ENCODE results near the gene CHCHD3.

The CHCHD3 gene

GRCh38 chr7:133081119-133081598 lies 731 bp downstream of the CHCHD3 start:
- H3K36me3 ChIP-seq (ENCODE audit: control insufficient read depth in 4 of 4, insufficient read depth in 4 of 4, low read length in 3 of 4), result peaks cover 0 to 18% (median 2%) of the 10 kb centered on the region in 4 experiments
- H3K27ac ChIP-seq (ENCODE audit: insufficient read depth in 1 of 2, low read depth in 1 of 2, low read length in 2 of 2, poor library complexity in 1 of 2, severe bottlenecking in 2 of 2), result peak overlapping the region; percentile 91 to 97
- ChIA-PET POLR2A (no interaction called here), CTCF (no interaction called here)
- 23% methylated on average over 8 of the region's 8 CpGs for WGBS (ENCODE audit: insufficient coverage)
- no peaks in the 10 kb centered on the region for H3K27me3 ChIP-seq (replicated peaks in 2 of 5; ENCODE audit: control insufficient read depth in 4 of 5, insufficient read depth in 5 of 5, low read length in 4 of 5)
- no peaks in the 10 kb centered on the region for H3K9me3 ChIP-seq (ENCODE audit: control extremely low read depth in 1 of 5, control insufficient read depth in 4 of 5, insufficient read depth in 2 of 5, low read depth in 1 of 5, low read length in 4 of 5)
- peaks cover 2 to 11% (median 7%) of the 10 kb centered on the region in 4 experiments for H3K4me1 ChIP-seq (ENCODE audit: control extremely low read depth in 1 of 4, control insufficient read depth in 4 of 4, insufficient read depth in 4 of 4, low read length in 3 of 4)
- DNase-seq, result peak in 2 of 3 donors; percentile 19 to 39
- H3K4me3 ChIP-seq (ENCODE audit: control insufficient read depth in 1 of 7, extremely low read depth in 1 of 7, insufficient read depth in 4 of 7, low read depth in 2 of 7, low read length in 6 of 7), result peak overlapping the region; percentile 87 to 99 (median 94)

GRCh38 chr7:133079296-133079695 lies 2.6 kb downstream of the CHCHD3 start:
- Histone ChIP-seq H3K9me3 (ENCODE audit: control extremely low read depth in 1 of 5, control insufficient read depth in 4 of 5, insufficient read depth in 2 of 5, low read depth in 1 of 5, low read length in 4 of 5) (no peaks in the 10 kb centered on the region), H3K4me1 (ENCODE audit: control extremely low read depth in 1 of 4, control insufficient read depth in 4 of 4, insufficient read depth in 4 of 4, low read length in 3 of 4) (peaks cover 2 to 11% (median 7%) of the 10 kb centered on the region in 4 experiments), H3K27ac (ENCODE audit: insufficient read depth in 1 of 2, low read depth in 1 of 2, low read length in 2 of 2, poor library complexity in 1 of 2, severe bottlenecking in 2 of 2) (no peak overlapping the region), H3K36me3 (ENCODE audit: control insufficient read depth in 4 of 4, insufficient read depth in 4 of 4, low read length in 3 of 4) (peaks cover 0 to 29% (median 2%) of the 10 kb centered on the region in 4 experiments), H3K27me3 (replicated peaks in 2 of 5; ENCODE audit: control insufficient read depth in 4 of 5, insufficient read depth in 5 of 5, low read length in 4 of 5) (no peaks in the 10 kb centered on the region), H3K4me3 (ENCODE audit: control insufficient read depth in 1 of 7, extremely low read depth in 1 of 7, insufficient read depth in 4 of 7, low read depth in 2 of 7, low read length in 6 of 7) (no peak overlapping the region)
- no peak for DNase-seq
- POLR2A ChIA-PET, result no interaction called here
- WGBS (ENCODE audit: insufficient coverage), result 100% methylated on average over 3 of the region's 5 CpGs
- CTCF ChIA-PET, result no interaction called here

- POLR2A ChIA-PET, result no interaction called here
These were observed 4.5 kb downstream of the CHCHD3 start for GRCh38 chr7:133077394-133077793.

GRCh38 chr7:133076142-133076541 lies 5.7 kb downstream of the CHCHD3 start:
- 94% methylated on average over 2 of the region's 2 CpGs for WGBS (ENCODE audit: insufficient coverage)

More at GRCh38 chr7:133077394-133077793, 4.5 kb downstream of the CHCHD3 start:
- Histone ChIP-seq H3K4me1 (ENCODE audit: control extremely low read depth in 1 of 4, control insufficient read depth in 4 of 4, insufficient read depth in 4 of 4, low read length in 3 of 4) (peaks cover 2 to 10% (median 7%) of the 10 kb centered on the region in 4 experiments), H3K9me3 (ENCODE audit: control extremely low read depth in 1 of 5, control insufficient read depth in 4 of 5, insufficient read depth in 2 of 5, low read depth in 1 of 5, low read length in 4 of 5) (no peaks in the 10 kb centered on the region), H3K27me3 (replicated peaks in 2 of 5; ENCODE audit: control insufficient read depth in 4 of 5, insufficient read depth in 5 of 5, low read length in 4 of 5) (no peaks in the 10 kb centered on the region), H3K27ac (ENCODE audit: insufficient read depth in 1 of 2, low read depth in 1 of 2, low read length in 2 of 2, poor library complexity in 1 of 2, severe bottlenecking in 2 of 2) (no peak overlapping the region), H3K4me3 (ENCODE audit: control insufficient read depth in 1 of 7, extremely low read depth in 1 of 7, insufficient read depth in 4 of 7, low read depth in 2 of 7, low read length in 6 of 7) (no peak overlapping the region), H3K36me3 (ENCODE audit: control insufficient read depth in 4 of 4, insufficient read depth in 4 of 4, low read length in 3 of 4) (peaks cover 0 to 33% (median 2%) of the 10 kb centered on the region in 4 experiments)
- DNase-seq, result no peak
- no CpG with 5 or more reads among the region's 4 CpGs for WGBS (ENCODE audit: insufficient coverage)
- CTCF ChIA-PET, result no interaction called here

GRCh38 chr7:133071506-133071905 lies 10.4 kb downstream of the CHCHD3 start:
- 100% methylated on average over 1 of the region's 2 CpGs for WGBS (ENCODE audit: insufficient coverage)
- no peak overlapping the region for H3K27ac ChIP-seq (ENCODE audit: insufficient read depth in 1 of 2, low read depth in 1 of 2, low read length in 2 of 2, poor library complexity in 1 of 2, severe bottlenecking in 2 of 2)
- CTCF ChIA-PET, result interaction anchor here (0.7 kb wide), 1 partner anchor 1272 kb away, joined by 3 read pairs; no protein-coding TSS in a partner anchor

More at GRCh38 chr7:133076142-133076541, 5.7 kb downstream of the CHCHD3 start:
- POLR2A ChIA-PET, result no interaction called here
- no peaks in the 10 kb centered on the region for H3K27me3 ChIP-seq (replicated peaks in 2 of 5; ENCODE audit: control insufficient read depth in 4 of 5, insufficient read depth in 5 of 5, low read length in 4 of 5)
- CTCF ChIA-PET, result no interaction called here
- H3K9me3 ChIP-seq (ENCODE audit: control extremely low read depth in 1 of 5, control insufficient read depth in 4 of 5, insufficient read depth in 2 of 5, low read depth in 1 of 5, low read length in 4 of 5), result no peaks in the 10 kb centered on the region
- H3K36me3 ChIP-seq (ENCODE audit: control insufficient read depth in 4 of 4, insufficient read depth in 4 of 4, low read length in 3 of 4), result peaks cover 0 to 33% (median 2%) of the 10 kb centered on the region in 4 experiments
- H3K4me3 ChIP-seq (ENCODE audit: control insufficient read depth in 1 of 7, extremely low read depth in 1 of 7, insufficient read depth in 4 of 7, low read depth in 2 of 7, low read length in 6 of 7), result no peak overlapping the region
- no peak for DNase-seq
- H3K4me1 ChIP-seq (ENCODE audit: control extremely low read depth in 1 of 4, control insufficient read depth in 4 of 4, insufficient read depth in 4 of 4, low read length in 3 of 4), result peaks cover 2 to 6% (median 4%) of the 10 kb centered on the region in 4 experiments
- no peak overlapping the region for H3K27ac ChIP-seq (ENCODE audit: insufficient read depth in 1 of 2, low read depth in 1 of 2, low read length in 2 of 2, poor library complexity in 1 of 2, severe bottlenecking in 2 of 2)

GRCh38 chr7:133070562-133070961 lies 11.3 kb downstream of the CHCHD3 start:
- no peak for DNase-seq
- Histone ChIP-seq H3K36me3 (ENCODE audit: control insufficient read depth in 4 of 4, insufficient read depth in 4 of 4, low read length in 3 of 4) (peaks cover 0 to 43% (median 14%) of the 10 kb centered on the region in 4 experiments), H3K9me3 (ENCODE audit: control extremely low read depth in 1 of 5, control insufficient read depth in 4 of 5, insufficient read depth in 2 of 5, low read depth in 1 of 5, low read length in 4 of 5) (no peaks in the 10 kb centered on the region), H3K4me3 (ENCODE audit: control insufficient read depth in 1 of 7, extremely low read depth in 1 of 7, insufficient read depth in 4 of 7, low read depth in 2 of 7, low read length in 6 of 7) (no peak overlapping the region), H3K27ac (ENCODE audit: insufficient read depth in 1 of 2, low read depth in 1 of 2, low read length in 2 of 2, poor library complexity in 1 of 2, severe bottlenecking in 2 of 2) (no peak overlapping the region), H3K4me1 (ENCODE audit: control extremely low read depth in 1 of 4, control insufficient read depth in 4 of 4, insufficient read depth in 4 of 4, low read length in 3 of 4) (no peaks in the 10 kb centered on the region), H3K27me3 (replicated peaks in 2 of 5; ENCODE audit: control insufficient read depth in 4 of 5, insufficient read depth in 5 of 5, low read length in 4 of 5) (no peaks in the 10 kb centered on the region)
- ChIA-PET CTCF (no interaction called here), POLR2A (interaction anchor here (1.5 kb wide), 1 partner anchor 13 kb away, joined by 3 read pairs; no protein-coding TSS in a partner anchor)
- no CpG with 5 or more reads among the region's 2 CpGs for WGBS (ENCODE audit: insufficient coverage)

More at GRCh38 chr7:133071506-133071905, 10.4 kb downstream of the CHCHD3 start:
- POLR2A ChIA-PET, result no interaction called here
- Histone ChIP-seq H3K4me1 (ENCODE audit: control extremely low read depth in 1 of 4, control insufficient read depth in 4 of 4, insufficient read depth in 4 of 4, low read length in 3 of 4) (no peaks in the 10 kb centered on the region), H3K9me3 (ENCODE audit: control extremely low read depth in 1 of 5, control insufficient read depth in 4 of 5, insufficient read depth in 2 of 5, low read depth in 1 of 5, low read length in 4 of 5) (no peaks in the 10 kb centered on the region), H3K36me3 (ENCODE audit: control insufficient read depth in 4 of 4, insufficient read depth in 4 of 4, low read length in 3 of 4) (peaks cover 0 to 40% (median 12%) of the 10 kb centered on the region in 4 experiments), H3K27me3 (replicated peaks in 2 of 5; ENCODE audit: control insufficient read depth in 4 of 5, insufficient read depth in 5 of 5, low read length in 4 of 5) (no peaks in the 10 kb centered on the region), H3K4me3 (ENCODE audit: control insufficient read depth in 1 of 7, extremely low read depth in 1 of 7, insufficient read depth in 4 of 7, low read depth in 2 of 7, low read length in 6 of 7) (no peak overlapping the region)
- no peak for DNase-seq

GRCh38 chr7:133065301-133065700 lies 16.6 kb downstream of the CHCHD3 start:
- H3K36me3 ChIP-seq (ENCODE audit: control insufficient read depth in 4 of 4, insufficient read depth in 4 of 4, low read length in 3 of 4), result peaks cover 0 to 43% (median 16%) of the 10 kb centered on the region in 4 experiments
- peaks cover 0 to 2% (median 0%) of the 10 kb centered on the region in 4 experiments for H3K4me1 ChIP-seq (ENCODE audit: control extremely low read depth in 1 of 4, control insufficient read depth in 4 of 4, insufficient read depth in 4 of 4, low read length in 3 of 4)
- no peak for DNase-seq
- H3K27me3 ChIP-seq (replicated peaks in 2 of 5; ENCODE audit: control insufficient read depth in 4 of 5, insufficient read depth in 5 of 5, low read length in 4 of 5), result no peaks in the 10 kb centered on the region
- H3K27ac ChIP-seq (ENCODE audit: insufficient read depth in 1 of 2, low read depth in 1 of 2, low read length in 2 of 2, poor library complexity in 1 of 2, severe bottlenecking in 2 of 2), result no peak overlapping the region
- H3K9me3 ChIP-seq (ENCODE audit: control extremely low read depth in 1 of 5, control insufficient read depth in 4 of 5, insufficient read depth in 2 of 5, low read depth in 1 of 5, low read length in 4 of 5), result no peaks in the 10 kb centered on the region
- H3K4me3 ChIP-seq (ENCODE audit: control insufficient read depth in 1 of 7, extremely low read depth in 1 of 7, insufficient read depth in 4 of 7, low read depth in 2 of 7, low read length in 6 of 7), result no peak overlapping the region
- ChIA-PET CTCF (no interaction called here), POLR2A (no interaction called here)
- no CpG with 5 or more reads among the region's 1 CpG for WGBS (ENCODE audit: insufficient coverage)

All from common myeloid progenitor, CD34-positive (primary cell).